Endothelial cell of umbilical vein (primary cell): ENCODE measurements around the gene FGFR4. TPM values are rescaled to one million over a fixed set of nuclear protein-coding genes. Genes with fewer than 3 reads are reported as not detected.

ENCODE experiments used
- BruUV-seq: library from RNA; stranded (reverse); fragments of 400-500 nt; replicated peaks from 2 replicates; lab custom pipeline; 2021; lab: Mats Ljungman, UMichigan
- CTCF ChIA-PET: fragments of 300-600, 350-600 bp; sonication (Branson Sonifier 250); formaldehyde crosslinking; loops from one replicate; lab custom pipeline; 2021; ENCODE audit warnings: antibody characterized with exemption, inconsistent platforms; lab: Charles Lee
- POLR2A ChIA-PET: fragments of 300-600, 350-600 bp; sonication (Branson Sonifier 250); formaldehyde crosslinking; loops from one replicate; lab custom pipeline; 2021; ENCODE audit warnings: antibody characterized with exemption, inconsistent platforms; lab: Charles Lee
- DNase-seq: peaks from one replicate; pipeline ENCODE4 v3.0.0-alpha.2; 2011; ENCODE audit warnings: low read depth, low spot score
- FAIRE-seq: peaks from 2 replicates; lab custom pipeline; 2011; peaks lifted over from hg19 to GRCh38; lab: Jason Lieb, UNC
- H2AFZ ChIP-seq: 2 replicates; pipeline ENCODE4 v1.6.0; 2012; ENCODE audit warnings: low read depth, low read length, control low read depth, inconsistent platforms
- H3K27ac ChIP-seq: 2 replicates; pipeline ENCODE4 v1.5.1; 2011; ENCODE audit warnings: low read depth, mild to moderate bottlenecking, control low read depth, low read length, moderate library complexity; ENCODE audit not compliant: insufficient read depth
- H3K27me3 ChIP-seq, 2 experiments: 2 replicates each; pipeline versions ENCODE4 v1.6.0 to v1.6.1; 2011; ENCODE audit warnings: low read length in 2 of 2, mixed read lengths in 1 of 2; ENCODE audit not compliant: control insufficient read depth in 2 of 2, insufficient read depth in 2 of 2
- H3K36me3 ChIP-seq, 2 experiments: 2 replicates in 1 of 2; 3 replicates in 1 of 2; pipeline ENCODE4 v1.5.1; 2011; ENCODE audit warnings: low read length in 2 of 2, mild to moderate bottlenecking in 1 of 2, moderate library complexity in 1 of 2; ENCODE audit not compliant: control insufficient read depth in 2 of 2, insufficient read depth in 2 of 2; ENCODE audit errors: extremely low read depth in 1 of 2
- H3K4me1 ChIP-seq: 3 replicates; pipeline ENCODE4 v1.5.1; 2011; ENCODE audit warnings: mild to moderate bottlenecking, low read length; ENCODE audit not compliant: control insufficient read depth, insufficient read depth; ENCODE audit errors: extremely low read depth
- H3K4me2 ChIP-seq: 2 replicates; pipeline ENCODE4 v1.6.1; 2011; ENCODE audit warnings: low read length, control low read depth, mixed read lengths; ENCODE audit not compliant: insufficient read depth
- H3K4me3 ChIP-seq, 3 experiments: fragments of 200-600 bp in 1 of 3; sonication (generic), shearing (Covaris generic) in 1 of 3; replicated peaks in 1 of 3; 2 replicates each; pipeline ENCODE4 v1.5.1; 2011 to 2016; ENCODE audit warnings: control low read depth in 3 of 3, low read length in 3 of 3, mild to moderate bottlenecking in 2 of 3, inconsistent platforms in 1 of 3, low read depth in 1 of 3, moderate library complexity in 1 of 3; ENCODE audit not compliant: insufficient read depth in 1 of 3
- H3K79me2 ChIP-seq: 2 replicates; pipeline ENCODE4 v1.6.0; 2012; ENCODE audit warnings: low read length, inconsistent platforms; ENCODE audit not compliant: control insufficient read depth, insufficient read depth
- H3K9ac ChIP-seq: replicated peaks from 2 replicates; pipeline ENCODE3; 2011; ENCODE audit warnings: low read length, control low read depth; ENCODE audit not compliant: insufficient read depth; ENCODE audit errors: extremely low read depth
- H3K9me1 ChIP-seq: replicated peaks from 3 replicates; pipeline ENCODE4 v1.6.0; 2011; ENCODE audit warnings: mild to moderate bottlenecking, low read length; ENCODE audit not compliant: control insufficient read depth, insufficient read depth; ENCODE audit errors: extremely low read depth
- H3K9me3 ChIP-seq: replicated peaks from 2 replicates; pipeline ENCODE4 v1.5.1; 2012; ENCODE audit warnings: low read length, inconsistent platforms; ENCODE audit not compliant: control insufficient read depth, insufficient read depth
- H4K20me1 ChIP-seq: replicated peaks from 2 replicates; pipeline ENCODE3; 2011; ENCODE audit warnings: mild to moderate bottlenecking, low read length; ENCODE audit not compliant: control insufficient read depth, insufficient read depth; ENCODE audit errors: extremely low read depth
- EZH2 ChIP-seq: IDR thresholded peaks from 2 replicates; pipeline ENCODE4 v1.6.1; 2012; ENCODE audit warnings: borderline replicate concordance, low read depth, mild to moderate bottlenecking, moderate library complexity, low read length, inconsistent platforms; ENCODE audit not compliant: severe bottlenecking
- FOS ChIP-seq: IDR thresholded peaks from 2 replicates; pipeline ENCODE4 v1.6.1; 2011; ENCODE audit warnings: mild to moderate bottlenecking, low read length, moderate library complexity, borderline replicate concordance; ENCODE audit not compliant: insufficient read depth
- GATA2 ChIP-seq: IDR thresholded peaks from 2 replicates; pipeline ENCODE4 v1.7.0; 2011; ENCODE audit warnings: low read depth, mild to moderate bottlenecking, moderate library complexity, mixed read lengths, low read length; ENCODE audit not compliant: insufficient read length, insufficient read depth
- JUN ChIP-seq: IDR thresholded peaks from 2 replicates; pipeline ENCODE4 v1.6.1; 2011; ENCODE audit warnings: borderline replicate concordance, low read depth; ENCODE audit not compliant: insufficient read length, insufficient read depth
- MYC ChIP-seq: IDR thresholded peaks from one replicate; pipeline ENCODE4 v1.6.1; 2011; ENCODE audit warnings: mild to moderate bottlenecking, low read depth, low read length
- POLR2A ChIP-seq: IDR thresholded peaks from 2 replicates; pipeline ENCODE4 v1.6.1; 2012; ENCODE audit warnings: low read depth, mild to moderate bottlenecking, control low read depth, low read length
- POLR2AphosphoS5 ChIP-seq: IDR thresholded peaks from 2 replicates; pipeline ENCODE4 v1.6.1; 2012; ENCODE audit warnings: low read depth, mild to moderate bottlenecking, control low read depth, low read length, moderate library complexity; ENCODE audit not compliant: insufficient read depth
- dilution Hi-C: fragments of 300-500 bp; cut with MboI; formaldehyde crosslinking; loops from one replicate; pipeline ENCODE4 v1.15.0; 2019; ENCODE audit warnings: low sequenced_read_pairs; ENCODE audit not compliant: extremely low pct_ligation_motif_present
- intact Hi-C: fragments of 100-400 bp; cut with micrococcal nuclease; formaldehyde crosslinking; loops from one replicate; pipeline ENCODE4 v1.10.0; 2022
- polyA plus RNA-seq, 4 experiments: library from polyadenylated mRNA; depleted of rRNA in 3 of 4; stranded (reverse) in 3 of 4; unstranded in 1 of 4; fragments of >200 nt; gene quantifications; 2 replicates each; pipeline versions ENCODE4 v1.2.1 to v1.2.3, GENCODE V29; 2011 to 2012; ENCODE audit warnings: missing spikeins in 1 of 4
- total RNA-seq: library from RNA; stranded (reverse); gene quantifications from 2 replicates; pipeline ENCODE4 v1.2.3, GENCODE V29; 2021
- TF ChIP-seq, protein P1 (sequence below), 2 donors: IDR thresholded peaks; 1 replicate in 1 of 2; 2 replicates in 1 of 2; pipeline ENCODE4 v1.5.1; 2011; ENCODE audit warnings: low read length in 2 of 2, mild to moderate bottlenecking in 2 of 2, moderate library complexity in 2 of 2, control low read depth in 1 of 2, inconsistent platforms in 1 of 2, low read depth in 1 of 2; ENCODE audit not compliant: insufficient read depth in 1 of 2; ENCODE audit errors: extremely low read depth in 1 of 2
- TF ChIP-seq, protein P2 (sequence below): IDR thresholded peaks from 2 replicates; pipeline ENCODE4 v1.6.1; 2011; ENCODE audit not compliant: insufficient read depth, insufficient read length

Gene FGFR4
- total and polyA plus RNA-seq, 2 donors (not counting 3 experiments of a cell fraction or from before 2014, with no cell fraction given), result 1.9 to 2.9 TPM

- ChIA-PET POLR2A (no interaction called here), CTCF (interaction anchor here (0.9 to 2.0 kb wide), 2 partner anchors 14 to 27 kb away, joined by 4 to 16 read pairs; no protein-coding TSS in a partner anchor)
- no peak for DNase-seq
- no peaks in the 10 kb centered on the region for H3K9me3 ChIP-seq
- no peaks in the 10 kb centered on the region for H3K27me3 ChIP-seq
- H3K4me1 ChIP-seq, result peaks cover 8% of the 10 kb centered on the region
- no peak overlapping the region for H3K27ac ChIP-seq
- BruUV-seq, result no TSS peak
- TF ChIP-seq, protein P1, sequence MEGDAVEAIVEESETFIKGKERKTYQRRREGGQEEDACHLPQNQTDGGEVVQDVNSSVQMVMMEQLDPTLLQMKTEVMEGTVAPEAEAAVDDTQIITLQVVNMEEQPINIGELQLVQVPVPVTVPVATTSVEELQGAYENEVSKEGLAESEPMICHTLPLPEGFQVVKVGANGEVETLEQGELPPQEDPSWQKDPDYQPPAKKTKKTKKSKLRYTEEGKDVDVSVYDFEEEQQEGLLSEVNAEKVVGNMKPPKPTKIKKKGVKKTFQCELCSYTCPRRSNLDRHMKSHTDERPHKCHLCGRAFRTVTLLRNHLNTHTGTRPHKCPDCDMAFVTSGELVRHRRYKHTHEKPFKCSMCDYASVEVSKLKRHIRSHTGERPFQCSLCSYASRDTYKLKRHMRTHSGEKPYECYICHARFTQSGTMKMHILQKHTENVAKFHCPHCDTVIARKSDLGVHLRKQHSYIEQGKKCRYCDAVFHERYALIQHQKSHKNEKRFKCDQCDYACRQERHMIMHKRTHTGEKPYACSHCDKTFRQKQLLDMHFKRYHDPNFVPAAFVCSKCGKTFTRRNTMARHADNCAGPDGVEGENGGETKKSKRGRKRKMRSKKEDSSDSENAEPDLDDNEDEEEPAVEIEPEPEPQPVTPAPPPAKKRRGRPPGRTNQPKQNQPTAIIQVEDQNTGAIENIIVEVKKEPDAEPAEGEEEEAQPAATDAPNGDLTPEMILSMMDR (IDR thresholded peaks at IDR 0.05; ENCODE audit: extremely low read depth in 1 of 2, insufficient read depth in 1 of 2, low read depth in 1 of 2, low read length in 2 of 2), result no peak
- TF ChIP-seq JUN, result no peak
- no peak for TF ChIP-seq GATA2
- no peak for TF ChIP-seq POLR2AphosphoS5
- TF ChIP-seq FOS, result no peak
- no peak for TF ChIP-seq MYC
- no peak for TF ChIP-seq EZH2
- no peak for TF ChIP-seq POLR2A
- TF ChIP-seq, protein P2, sequence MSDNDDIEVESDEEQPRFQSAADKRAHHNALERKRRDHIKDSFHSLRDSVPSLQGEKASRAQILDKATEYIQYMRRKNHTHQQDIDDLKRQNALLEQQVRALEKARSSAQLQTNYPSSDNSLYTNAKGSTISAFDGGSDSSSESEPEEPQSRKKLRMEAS, result no peak
- H3K9ac ChIP-seq, result no peak overlapping the region
- no peak overlapping the region for H3K4me2 ChIP-seq
- no peaks in the 10 kb centered on the region for H3K9me1 ChIP-seq
- dilution Hi-C loops, result no loop called here
- H2AFZ ChIP-seq, result no peak overlapping the region
- H3K4me3 ChIP-seq, result no peak overlapping the region
- H3K36me3 ChIP-seq, result peaks cover 9 to 11% of the 10 kb centered on the region in 2 experiments
- intact Hi-C loops, result no loop called here
- no peaks in the 10 kb centered on the region for H3K79me2 ChIP-seq
- FAIRE-seq, result no peak
- no peaks in the 10 kb centered on the region for H4K20me1 ChIP-seq
Measured at GRCh38 chr5:177044641-177045040, 42.1 kb upstream of the FGFR4 start.
